SK-N-MC (cell line): ENCODE data around the gene SDC4.
"Not testable (repeated sequence)": the region's sequence is repeated elsewhere in the genome, so short reads cannot be mapped to it uniquely, and the experiment has no call there.

ENCODE experiments used
- DNase-seq: peaks from one replicate; pipeline ENCODE4 v3.0.0-alpha.2; 2011; ENCODE audit warnings: low read depth, low spot score
- H3K27ac ChIP-seq: fragments of 200-600 bp; sonication (generic); 2 replicates; pipeline ENCODE4 v1.5.1; 2016; ENCODE audit warnings: mixed run types
- H3K36me3 ChIP-seq: fragments of 200-600 bp; sonication (generic); 2 replicates; pipeline ENCODE4 v1.6.1; 2017; ENCODE audit warnings: antibody characterized with exemption, low read length, mixed read lengths; ENCODE audit not compliant: insufficient read depth
- H3K4me3 ChIP-seq: fragments of 200-600 bp; sonication (generic); 2 replicates; pipeline ENCODE4 v1.5.1; 2016
- H3K9ac ChIP-seq: fragments of 200-600 bp; sonication (generic); 2 replicates; pipeline ENCODE4 v1.8.0; 2017; ENCODE audit warnings: mixed run types, mixed read lengths; ENCODE audit not compliant: insufficient read length
- H3K9me3 ChIP-seq: fragments of 200-600 bp; sonication (generic); 2 replicates; pipeline ENCODE4 v1.6.1; 2017; ENCODE audit warnings: low read depth, mild to moderate bottlenecking, antibody characterized with exemption, low read length, moderate library complexity, mixed read lengths
- EZH2 ChIP-seq: fragments of 200-600 bp; sonication (generic); IDR thresholded peaks from one replicate; pipeline ENCODE4 v1.6.1; 2017; ENCODE audit warnings: antibody characterized with exemption
- FOXP2 ChIP-seq: optimal IDR thresholded peaks from 2 replicates; pipeline ENCODE3; 2011; ENCODE audit warnings: mild to moderate bottlenecking, moderate library complexity; ENCODE audit not compliant: insufficient read depth; ENCODE audit errors: extremely low read length, control extremely low read depth
- POLR2AphosphoS5 ChIP-seq: IDR thresholded peaks from 2 replicates; pipeline ENCODE4 v1.6.1; 2012; ENCODE audit warnings: mild to moderate bottlenecking, low read depth, low read length, borderline replicate concordance

Gene SDC4

DNA sequence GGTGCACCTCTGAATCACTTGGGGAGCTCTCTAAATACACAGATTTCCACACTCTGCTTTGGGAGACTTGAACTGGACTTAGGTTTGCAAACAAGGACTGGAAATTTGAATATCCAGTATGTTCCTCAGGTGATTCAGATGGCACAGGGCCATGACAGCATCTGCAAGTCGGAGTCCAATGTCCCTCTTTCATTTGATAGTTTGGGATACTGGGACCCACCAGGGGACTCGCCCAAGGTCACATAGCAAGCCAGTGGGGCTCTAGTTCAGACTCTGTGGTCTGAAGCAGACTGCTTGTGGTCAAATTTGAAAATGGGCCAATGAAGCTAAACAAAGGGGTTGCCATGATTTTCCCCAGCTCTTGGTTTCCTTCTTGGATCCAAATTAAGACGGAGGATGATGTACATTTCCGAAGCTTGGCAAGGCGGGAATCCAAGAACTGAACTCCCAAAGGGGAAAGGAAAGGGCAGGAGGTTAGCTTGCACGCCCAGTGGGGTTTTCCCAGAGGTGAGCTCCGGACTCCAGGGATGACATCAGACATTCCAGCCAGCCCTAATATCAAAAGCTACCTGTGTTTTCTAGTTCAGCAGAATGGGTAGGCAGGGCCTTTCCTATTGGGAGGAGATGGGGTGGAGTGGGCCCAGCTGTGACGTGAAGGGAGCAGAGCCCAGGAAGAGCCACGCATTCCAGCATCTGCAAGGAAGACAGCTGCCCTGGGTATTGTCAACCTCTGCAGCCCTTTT lies 11.4 kb upstream of the SDC4 start:
- TF ChIP-seq POLR2AphosphoS5 (no peak), EZH2 (no peak), FOXP2 (no peak)
- Histone ChIP-seq H3K27ac (no peak overlapping the region), H3K9me3 (no peaks in the 10 kb centered on the region), H3K9ac (no peak overlapping the region), H3K4me3 (no peak overlapping the region), H3K36me3 (no peaks in the 10 kb centered on the region)
- DNase-seq = no peak

DNA sequence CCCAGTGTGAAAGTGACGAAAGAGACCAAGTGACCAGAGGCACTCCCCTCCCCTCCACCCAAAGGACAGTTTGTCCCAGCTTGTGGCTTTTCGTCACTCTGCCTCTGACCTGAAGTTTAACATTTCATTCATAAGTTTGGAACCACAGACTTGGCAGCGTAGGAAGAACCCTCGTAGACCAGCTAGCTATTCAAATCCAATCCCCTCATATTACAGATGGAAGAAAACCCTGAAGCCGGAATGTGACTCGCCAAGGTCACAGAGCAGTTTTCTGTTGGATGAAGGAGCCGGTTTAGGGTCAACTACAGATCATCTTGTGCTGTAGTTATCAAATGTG lies 10.8 kb upstream of the SDC4 start:
- H3K36me3 ChIP-seq = no peaks in the 10 kb centered on the region
- H3K9ac ChIP-seq = no peak overlapping the region
- TF ChIP-seq EZH2 (no peak), FOXP2 (no peak), POLR2AphosphoS5 (no peak)
- no peak overlapping the region for H3K27ac ChIP-seq
- no peak for DNase-seq
- no peaks in the 10 kb centered on the region for H3K9me3 ChIP-seq
- H3K4me3 ChIP-seq = no peak overlapping the region

GRCh38 chr20:45358282-45359068 lies 10.3 kb upstream of the SDC4 start:
- no peak for TF ChIP-seq FOXP2
- no peak for TF ChIP-seq EZH2
- no peak for TF ChIP-seq POLR2AphosphoS5
- H3K4me3 ChIP-seq = no peak overlapping the region
- H3K36me3 ChIP-seq = no peaks in the 10 kb centered on the region
- no peak for DNase-seq
- no peaks in the 10 kb centered on the region for H3K9me3 ChIP-seq
- no peak overlapping the region for H3K9ac ChIP-seq
- no peak overlapping the region for H3K27ac ChIP-seq

DNA sequence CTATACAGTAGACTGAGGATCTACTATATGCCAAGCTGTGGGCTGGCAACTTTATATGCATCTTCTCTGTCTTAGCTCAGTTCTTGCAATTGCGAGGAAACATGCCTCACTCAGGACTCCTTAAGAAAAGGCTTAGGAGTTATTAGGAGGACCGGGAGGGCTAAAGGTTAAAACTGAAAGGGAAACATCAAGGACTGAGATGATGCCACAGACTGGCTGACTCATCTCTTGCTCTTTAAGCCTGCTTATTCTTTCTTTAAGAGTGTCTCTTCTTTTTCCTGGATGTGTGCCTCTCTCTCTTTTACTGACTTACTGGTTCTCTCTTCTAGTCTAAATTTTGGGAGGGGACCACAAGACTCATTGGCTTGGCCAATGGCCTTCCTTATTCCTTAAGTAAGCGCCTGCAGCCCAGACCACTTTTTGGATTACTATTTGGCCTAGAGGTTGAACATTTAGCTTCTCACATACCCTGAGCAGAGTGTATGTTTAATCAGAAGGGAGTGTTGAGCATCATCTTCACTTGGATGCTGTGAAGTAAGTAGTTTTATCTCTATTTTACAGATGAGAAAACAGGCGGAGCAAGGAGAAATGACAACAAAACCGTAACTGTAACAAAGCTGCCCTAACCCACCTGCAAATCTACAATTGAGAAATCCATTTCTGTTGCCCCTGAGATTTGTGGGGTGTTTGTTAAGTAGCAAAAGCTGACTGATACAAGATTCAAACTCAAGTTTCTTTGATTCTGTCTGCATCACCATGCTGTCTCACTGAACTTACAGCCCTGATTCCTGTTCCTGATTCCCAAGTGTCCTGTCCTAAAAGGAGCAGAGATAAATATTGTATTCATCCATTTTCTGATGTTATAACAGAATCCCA lies 7.2 kb upstream of the SDC4 start:
- no peaks in the 10 kb centered on the region for H3K36me3 ChIP-seq
- DNase-seq = no peak
- TF ChIP-seq FOXP2 = no peak
- no peak for TF ChIP-seq EZH2
- no peak for TF ChIP-seq POLR2AphosphoS5
- no peak overlapping the region for H3K4me3 ChIP-seq
- no peak overlapping the region for H3K9ac ChIP-seq
- H3K9me3 ChIP-seq = no peaks in the 10 kb centered on the region
- no peak overlapping the region for H3K27ac ChIP-seq

DNA sequence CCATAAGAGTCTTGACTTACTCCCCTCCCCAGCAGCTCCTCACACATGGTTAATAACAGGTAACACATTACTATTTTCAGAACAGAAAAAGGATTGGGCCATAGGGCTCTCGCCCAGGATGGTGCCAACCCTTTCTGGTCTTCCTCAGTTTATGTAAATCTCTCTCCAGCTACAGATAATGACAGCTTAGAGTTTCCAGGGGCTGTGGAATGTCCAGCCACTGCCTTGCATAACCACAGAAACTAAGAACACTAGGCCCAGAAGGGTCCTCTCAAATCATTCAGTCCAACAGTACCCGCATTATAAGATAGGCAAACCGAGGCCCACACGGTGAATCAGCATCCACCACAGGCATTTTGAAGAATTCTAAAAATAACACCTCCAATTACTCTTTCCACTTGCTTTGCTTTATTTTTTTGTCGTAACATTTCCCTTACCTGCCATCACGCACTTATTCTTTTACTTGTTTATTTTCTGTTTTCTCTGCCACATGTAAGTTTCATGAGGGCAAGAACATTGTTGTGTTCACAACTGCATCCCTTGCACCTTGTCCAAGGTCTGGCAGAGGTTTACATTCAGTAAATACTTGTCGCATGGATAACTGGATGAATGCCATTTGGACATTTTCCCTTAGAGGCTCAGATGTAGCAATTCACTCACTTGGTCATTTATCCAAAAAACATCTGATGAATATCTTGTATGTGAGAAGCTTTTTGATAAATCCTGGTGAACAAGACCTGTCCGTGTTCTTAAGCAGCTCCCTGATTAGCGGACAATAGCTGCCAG lies 6.4 kb upstream of the SDC4 start:
- no peak for TF ChIP-seq POLR2AphosphoS5
- no peak for TF ChIP-seq FOXP2
- TF ChIP-seq EZH2 = no peak
- no peak overlapping the region for H3K27ac ChIP-seq
- H3K9me3 ChIP-seq = no peaks in the 10 kb centered on the region
- DNase-seq = no peak
- H3K9ac ChIP-seq = no peak overlapping the region
- no peak overlapping the region for H3K4me3 ChIP-seq
- H3K36me3 ChIP-seq = no peaks in the 10 kb centered on the region

DNA sequence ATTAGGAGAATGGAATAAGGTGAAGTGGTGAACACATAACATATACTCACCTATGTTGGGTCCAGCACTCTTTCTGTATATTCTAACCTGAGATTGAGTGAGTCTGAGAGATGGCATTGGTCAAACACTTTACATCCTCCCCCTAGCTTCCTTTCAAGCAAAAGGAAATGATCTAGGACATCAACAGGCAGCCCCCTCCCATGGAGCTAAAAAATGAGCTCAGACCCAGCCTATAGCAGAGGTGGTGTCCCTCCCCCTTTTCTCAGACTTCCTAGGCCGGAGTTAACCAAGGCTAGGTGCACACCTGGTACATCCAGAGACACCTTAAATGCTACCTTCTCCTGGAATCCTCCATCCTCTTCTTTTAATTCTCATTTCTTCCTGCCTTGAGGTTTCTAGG lies 5.5 kb upstream of the SDC4 start:
- H3K27ac ChIP-seq = no peak overlapping the region
- no peaks in the 10 kb centered on the region for H3K9me3 ChIP-seq
- H3K9ac ChIP-seq = no peak overlapping the region
- H3K36me3 ChIP-seq = no peaks in the 10 kb centered on the region
- no peak for DNase-seq
- TF ChIP-seq EZH2 = no peak
- no peak for TF ChIP-seq FOXP2
- TF ChIP-seq POLR2AphosphoS5 = no peak
- H3K4me3 ChIP-seq = no peak overlapping the region

DNA sequence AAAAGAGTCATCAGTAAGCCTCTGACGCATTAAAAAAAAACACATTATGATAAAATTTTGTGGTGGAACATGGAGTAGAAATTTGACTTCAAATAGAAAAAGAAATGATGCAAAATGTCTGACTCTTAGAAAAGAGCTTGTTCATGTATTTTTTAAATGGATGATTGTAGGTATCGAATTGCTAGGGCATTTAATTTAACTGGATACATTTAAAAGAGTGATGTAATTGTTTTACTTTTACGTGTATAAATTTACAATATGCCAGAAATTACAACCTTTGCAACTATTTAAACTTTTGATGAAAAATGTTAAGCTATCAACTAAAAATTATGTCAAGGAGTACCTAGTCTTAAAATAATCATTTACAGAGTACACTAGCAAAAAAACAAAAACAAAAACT lies 4.5 kb upstream of the SDC4 start:
- no peak overlapping the region for H3K27ac ChIP-seq
- TF ChIP-seq POLR2AphosphoS5 (no peak), EZH2 (no peak), FOXP2 (no peak)

DNA sequence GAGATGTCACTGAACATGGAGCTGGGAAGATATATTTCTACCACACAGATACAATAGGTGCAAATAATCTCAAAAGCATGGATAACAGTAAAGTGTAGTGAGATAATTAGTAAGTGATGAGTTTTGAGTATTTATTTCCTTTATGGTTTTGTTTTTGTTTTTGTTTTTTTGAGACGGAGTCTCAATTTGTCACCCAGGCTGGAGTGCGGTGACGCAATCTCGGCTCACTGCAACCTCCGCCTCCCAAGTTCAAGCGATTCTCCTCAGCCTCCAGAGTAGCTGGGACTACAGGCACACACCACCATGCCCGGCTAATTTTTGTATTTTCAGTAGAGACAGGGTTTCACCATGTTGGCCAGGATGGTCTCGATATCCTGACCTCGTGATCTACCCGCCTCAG lies 2.6 kb upstream of the SDC4 start:
- not testable (repeated sequence) for H3K9ac ChIP-seq, H3K9me3 ChIP-seq, H3K27ac ChIP-seq, H3K4me3 ChIP-seq, H3K36me3 ChIP-seq, DNase-seq

More for the DNA sequence above, 4.5 kb upstream of the SDC4 start:
- Histone ChIP-seq H3K9me3 (no peaks in the 10 kb centered on the region), H3K4me3 (no peak overlapping the region), H3K9ac (no peak overlapping the region), H3K36me3 (no peaks in the 10 kb centered on the region)
- DNase-seq = no peak
